ENCODE results near the gene SLC26A8.
"Not testable (repeated sequence)": the region's sequence is repeated elsewhere in the genome, so short reads cannot be mapped to it uniquely, and the experiment has no call there.

The SLC26A8 gene

GRCh38 chr6:35936681-35937359 lies 87.6 kb downstream of the SLC26A8 start:
- no peak overlapping the region for H3K4me3 ChIP-seq (ENCODE audit: low read length)
- H3K4me1 ChIP-seq (ENCODE audit: control insufficient read depth, low read depth, low read length): no peaks in the 10 kb centered on the region
- no peaks in the 10 kb centered on the region for H3K36me3 ChIP-seq (ENCODE audit: control insufficient read depth, low read depth, low read length)
- H3K27me3 ChIP-seq (ENCODE audit: control insufficient read depth, insufficient read depth, low read length): no peaks in the 10 kb centered on the region
- H3K9me3 ChIP-seq (ENCODE audit: control insufficient read depth, low read depth, low read length): no peaks in the 10 kb centered on the region
- no peak overlapping the region for H3K9ac ChIP-seq (ENCODE audit: low read length)
- H3K27ac ChIP-seq (ENCODE audit: low read length): no peak overlapping the region

GRCh38 chr6:35935469-35935868 lies 89.0 kb downstream of the SLC26A8 start:
- Histone ChIP-seq H3K9ac (ENCODE audit: low read length) (no peak overlapping the region), H3K36me3 (ENCODE audit: control insufficient read depth, low read depth, low read length) (no peaks in the 10 kb centered on the region), H3K4me3 (ENCODE audit: low read length) (no peak overlapping the region), H3K27me3 (ENCODE audit: control insufficient read depth, insufficient read depth, low read length) (peaks cover 5% of the 10 kb centered on the region), H3K27ac (ENCODE audit: low read length) (no peak overlapping the region), H3K9me3 (ENCODE audit: control insufficient read depth, low read depth, low read length) (no peaks in the 10 kb centered on the region), H3K4me1 (ENCODE audit: control insufficient read depth, low read depth, low read length) (peaks cover 5% of the 10 kb centered on the region)

- no peak overlapping the region for H3K27ac ChIP-seq (ENCODE audit: low read length)
- peaks cover 15% of the 10 kb centered on the region for H3K27me3 ChIP-seq (ENCODE audit: control insufficient read depth, insufficient read depth, low read length)
- peaks cover 6% of the 10 kb centered on the region for H3K4me1 ChIP-seq (ENCODE audit: control insufficient read depth, low read depth, low read length)
- H3K4me3 ChIP-seq (ENCODE audit: low read length): no peak overlapping the region
- no peak overlapping the region for H3K9ac ChIP-seq (ENCODE audit: low read length)
- no peaks in the 10 kb centered on the region for H3K9me3 ChIP-seq (ENCODE audit: control insufficient read depth, low read depth, low read length)
- no peaks in the 10 kb centered on the region for H3K36me3 ChIP-seq (ENCODE audit: control insufficient read depth, low read depth, low read length)
These were observed 90.6 kb downstream of the SLC26A8 start for GRCh38 chr6:35933844-35934243.

- H3K36me3 ChIP-seq (ENCODE audit: control insufficient read depth, low read depth, low read length); H3K9ac ChIP-seq (ENCODE audit: low read length); H3K27ac ChIP-seq (ENCODE audit: low read length); H3K9me3 ChIP-seq (ENCODE audit: control insufficient read depth, low read depth, low read length); H3K4me3 ChIP-seq (ENCODE audit: low read length); H3K4me1 ChIP-seq (ENCODE audit: control insufficient read depth, low read depth, low read length): not testable (repeated sequence)
- H3K27me3 ChIP-seq (ENCODE audit: control insufficient read depth, insufficient read depth, low read length): peaks cover 15% of the 10 kb centered on the region
These were observed 92.6 kb downstream of the SLC26A8 start for GRCh38 chr6:35931873-35932272.

- no peaks in the 10 kb centered on the region for H3K36me3 ChIP-seq (ENCODE audit: control insufficient read depth, low read depth, low read length)
- H3K9me3 ChIP-seq (ENCODE audit: control insufficient read depth, low read depth, low read length): no peaks in the 10 kb centered on the region
- no peak overlapping the region for H3K27ac ChIP-seq (ENCODE audit: low read length)
- peak overlapping the region; percentile 41 for H3K4me3 ChIP-seq (ENCODE audit: low read length)
- H3K4me1 ChIP-seq (ENCODE audit: control insufficient read depth, low read depth, low read length): peaks cover 6% of the 10 kb centered on the region
- H3K27me3 ChIP-seq (ENCODE audit: control insufficient read depth, insufficient read depth, low read length): peaks cover 15% of the 10 kb centered on the region
- H3K9ac ChIP-seq (ENCODE audit: low read length): no peak overlapping the region
These were observed 93.3 kb downstream of the SLC26A8 start for GRCh38 chr6:35931120-35931561.

- Histone ChIP-seq H3K9me3 (ENCODE audit: control insufficient read depth, low read depth, low read length) (no peaks in the 10 kb centered on the region), H3K36me3 (ENCODE audit: control insufficient read depth, low read depth, low read length) (no peaks in the 10 kb centered on the region), H3K27me3 (ENCODE audit: control insufficient read depth, insufficient read depth, low read length) (peaks cover 15% of the 10 kb centered on the region), H3K9ac (ENCODE audit: low read length) (no peak overlapping the region), H3K27ac (ENCODE audit: low read length) (no peak overlapping the region), H3K4me1 (ENCODE audit: control insufficient read depth, low read depth, low read length) (peaks cover 6% of the 10 kb centered on the region), H3K4me3 (ENCODE audit: low read length) (no peak overlapping the region)
These were observed 94.8 kb downstream of the SLC26A8 start for GRCh38 chr6:35929601-35930000.

GRCh38 chr6:35926509-35927215 lies 97.8 kb downstream of the SLC26A8 start:
- no peak overlapping the region for H3K9ac ChIP-seq (ENCODE audit: low read length)
- peaks cover 7% of the 10 kb centered on the region for H3K4me1 ChIP-seq (ENCODE audit: control insufficient read depth, low read depth, low read length)
- H3K27ac ChIP-seq (ENCODE audit: low read length): no peak overlapping the region
- H3K9me3 ChIP-seq (ENCODE audit: control insufficient read depth, low read depth, low read length): no peaks in the 10 kb centered on the region
- H3K36me3 ChIP-seq (ENCODE audit: control insufficient read depth, low read depth, low read length): no peaks in the 10 kb centered on the region
- H3K4me3 ChIP-seq (ENCODE audit: low read length): no peak overlapping the region
- peaks cover 15% of the 10 kb centered on the region for H3K27me3 ChIP-seq (ENCODE audit: control insufficient read depth, insufficient read depth, low read length)

- H3K4me3 ChIP-seq (ENCODE audit: low read length): no peak overlapping the region
- no peaks in the 10 kb centered on the region for H3K9me3 ChIP-seq (ENCODE audit: control insufficient read depth, low read depth, low read length)
- H3K9ac ChIP-seq (ENCODE audit: low read length): no peak overlapping the region
- no peaks in the 10 kb centered on the region for H3K36me3 ChIP-seq (ENCODE audit: control insufficient read depth, low read depth, low read length)
- peaks cover 11% of the 10 kb centered on the region for H3K4me1 ChIP-seq (ENCODE audit: control insufficient read depth, low read depth, low read length)
- peaks cover 15% of the 10 kb centered on the region for H3K27me3 ChIP-seq (ENCODE audit: control insufficient read depth, insufficient read depth, low read length)
- no peak overlapping the region for H3K27ac ChIP-seq (ENCODE audit: low read length)
These were observed 98.5 kb downstream of the SLC26A8 start for GRCh38 chr6:35925961-35926360.

GRCh38 chr6:35924146-35924545 lies 100.3 kb downstream of the SLC26A8 start:
- H3K9me3 ChIP-seq (ENCODE audit: control insufficient read depth, low read depth, low read length): no peaks in the 10 kb centered on the region

GRCh38 chr6:35922139-35922554 lies 102.3 kb downstream of the SLC26A8 start:
- H3K27me3 ChIP-seq (ENCODE audit: control insufficient read depth, insufficient read depth, low read length): no peaks in the 10 kb centered on the region
- peaks cover 16% of the 10 kb centered on the region for H3K4me1 ChIP-seq (ENCODE audit: control insufficient read depth, low read depth, low read length)
- H3K9ac ChIP-seq (ENCODE audit: low read length): no peak overlapping the region
- peaks cover 10% of the 10 kb centered on the region for H3K36me3 ChIP-seq (ENCODE audit: control insufficient read depth, low read depth, low read length)
- no peak overlapping the region for H3K4me3 ChIP-seq (ENCODE audit: low read length)
- no peaks in the 10 kb centered on the region for H3K9me3 ChIP-seq (ENCODE audit: control insufficient read depth, low read depth, low read length)
- no peak overlapping the region for H3K27ac ChIP-seq (ENCODE audit: low read length)

More at GRCh38 chr6:35924146-35924545, 100.3 kb downstream of the SLC26A8 start:
- H3K27me3 ChIP-seq (ENCODE audit: control insufficient read depth, insufficient read depth, low read length): no peaks in the 10 kb centered on the region
- H3K9ac ChIP-seq (ENCODE audit: low read length): no peak overlapping the region
- H3K36me3 ChIP-seq (ENCODE audit: control insufficient read depth, low read depth, low read length): no peaks in the 10 kb centered on the region
- H3K4me1 ChIP-seq (ENCODE audit: control insufficient read depth, low read depth, low read length): peaks cover 8% of the 10 kb centered on the region
- no peak overlapping the region for H3K4me3 ChIP-seq (ENCODE audit: low read length)
- no peak overlapping the region for H3K27ac ChIP-seq (ENCODE audit: low read length)

GRCh38 chr6:35920793-35921732 lies 103.4 kb downstream of the SLC26A8 start, which contains the start of gene SRPK1:
Gene SRPK1 (minus strand): TSS chr6:35921098. CDS start chr6:35921056, 42 bp downstream.
- Histone ChIP-seq H3K9me3 (ENCODE audit: control insufficient read depth, low read depth, low read length) (no peaks in the 10 kb centered on the region), H3K36me3 (ENCODE audit: control insufficient read depth, low read depth, low read length) (peaks cover 17% of the 10 kb centered on the region), H3K4me1 (ENCODE audit: control insufficient read depth, low read depth, low read length) (peaks cover 16% of the 10 kb centered on the region), H3K27ac (ENCODE audit: low read length) (no peak within 1 kb of the TSS), H3K4me3 (ENCODE audit: low read length) (peak within 1 kb of the TSS; percentile 83), H3K27me3 (ENCODE audit: control insufficient read depth, insufficient read depth, low read length) (no peaks in the 10 kb centered on the region), H3K9ac (ENCODE audit: low read length) (peak within 1 kb of the TSS; percentile 87)
